ENCODE data around the gene TP53TG5.

GRCh38 chr20:45359406-45360148, 18.5 kb downstream of the TP53TG5 start:
- no peak for TF ChIP-seq POLR2A (IDR thresholded peaks at IDR 0.05)
- TF ChIP-seq, protein P1, sequence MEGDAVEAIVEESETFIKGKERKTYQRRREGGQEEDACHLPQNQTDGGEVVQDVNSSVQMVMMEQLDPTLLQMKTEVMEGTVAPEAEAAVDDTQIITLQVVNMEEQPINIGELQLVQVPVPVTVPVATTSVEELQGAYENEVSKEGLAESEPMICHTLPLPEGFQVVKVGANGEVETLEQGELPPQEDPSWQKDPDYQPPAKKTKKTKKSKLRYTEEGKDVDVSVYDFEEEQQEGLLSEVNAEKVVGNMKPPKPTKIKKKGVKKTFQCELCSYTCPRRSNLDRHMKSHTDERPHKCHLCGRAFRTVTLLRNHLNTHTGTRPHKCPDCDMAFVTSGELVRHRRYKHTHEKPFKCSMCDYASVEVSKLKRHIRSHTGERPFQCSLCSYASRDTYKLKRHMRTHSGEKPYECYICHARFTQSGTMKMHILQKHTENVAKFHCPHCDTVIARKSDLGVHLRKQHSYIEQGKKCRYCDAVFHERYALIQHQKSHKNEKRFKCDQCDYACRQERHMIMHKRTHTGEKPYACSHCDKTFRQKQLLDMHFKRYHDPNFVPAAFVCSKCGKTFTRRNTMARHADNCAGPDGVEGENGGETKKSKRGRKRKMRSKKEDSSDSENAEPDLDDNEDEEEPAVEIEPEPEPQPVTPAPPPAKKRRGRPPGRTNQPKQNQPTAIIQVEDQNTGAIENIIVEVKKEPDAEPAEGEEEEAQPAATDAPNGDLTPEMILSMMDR (IDR thresholded peaks at IDR 0.05), result no peak
